Activated CD8-positive, alpha-beta memory T cell treated with anti-CD3 and anti-CD28 coated beads, Interleukin-2, amount 50 U/mL, for 1 hour (primary cell): ENCODE results near the gene TRIM9.
"Not testable (repeated sequence)": the region's sequence is repeated elsewhere in the genome, so short reads cannot be mapped to it uniquely, and the experiment has no call there.

Experiments used
- DNase-seq: peaks from one replicate; pipeline ENCODE4 v3.0.0-alpha.2; 2020; ENCODE audit errors: extremely low read depth

Gene TRIM9

GRCh38 chr14:51004352-51004800 is 90.5 kb downstream of the TRIM9 start:
- DNase-seq, result no peak

GRCh38 chr14:51002406-51002999 is 92.4 kb downstream of the TRIM9 start:
- no peak for DNase-seq

GRCh38 chr14:51000566-51000965 is 94.3 kb downstream of the TRIM9 start:
- no peak for DNase-seq

- no peak for DNase-seq
Observed at GRCh38 chr14:50999726-51000125, 95.2 kb downstream of the TRIM9 start.

- DNase-seq, result no peak
Observed at GRCh38 chr14:50998612-50999011, 96.3 kb downstream of the TRIM9 start.

GRCh38 chr14:50997712-50998111 is 97.2 kb downstream of the TRIM9 start:
- no peak for DNase-seq

- DNase-seq, result not testable (repeated sequence)
Observed at GRCh38 chr14:50994158-50994557, 100.7 kb downstream of the TRIM9 start.

GRCh38 chr14:50985859-50986331 is 109.0 kb downstream of the TRIM9 start:
- DNase-seq, result no peak

- DNase-seq, result no peak
Observed at GRCh38 chr14:50985124-50985858, 109.6 kb downstream of the TRIM9 start.

GRCh38 chr14:50984036-50984710 is 110.7 kb downstream of the TRIM9 start:
- no peak for DNase-seq

GRCh38 chr14:50979941-50980850 is 114.7 kb downstream of the TRIM9 start:
- no peak for DNase-seq

- DNase-seq, result no peak
Observed at GRCh38 chr14:50978888-50979287, 116.0 kb downstream of the TRIM9 start.

GRCh38 chr14:50978529-50978871 is 116.4 kb downstream of the TRIM9 start:
- DNase-seq, result no peak

GRCh38 chr14:50977863-50978528 is 116.9 kb downstream of the TRIM9 start:
- no peak for DNase-seq

- DNase-seq, result no peak
Observed at GRCh38 chr14:50974118-50974517, 120.8 kb downstream of the TRIM9 start.

- no peak for DNase-seq
Observed at GRCh38 chr14:50972734-50973133, 122.2 kb downstream of the TRIM9 start.

GRCh38 chr14:50970886-50971781 is 123.8 kb downstream of the TRIM9 start:
- DNase-seq, result no peak

- no peak for DNase-seq
Observed at GRCh38 chr14:50967790-50968189, 127.1 kb downstream of the TRIM9 start.

- no peak for DNase-seq
Observed at GRCh38 chr14:50967103-50967502, 127.8 kb downstream of the TRIM9 start.

- no peak for DNase-seq
Observed at GRCh38 chr14:50964683-50965390, 130.1 kb downstream of the TRIM9 start.
